Upper lobe of right lung (tissue), 1 donor: ENCODE results near the gene ECSIT. TPM values are rescaled to one million over a fixed set of nuclear protein-coding genes. Genes with fewer than 3 reads are reported as not detected.
"Not testable (repeated sequence)": the region's sequence is repeated elsewhere in the genome, so short reads cannot be mapped to it uniquely, and the experiment has no call there.

ENCODE experiments used
- ATAC-seq: fragments of 200-7000 bp; cut with Tn5 transposase; one replicate; pipeline ENCODE4 v1.9.1; 2020; ENCODE audit warnings: mild to moderate bottlenecking, moderate library complexity
- DNase-seq: peaks from one replicate; pipeline ENCODE4 v3.0.0-alpha.2; 2020
- H3K27ac ChIP-seq: fragments of 200-600 bp; one replicate; pipeline ENCODE4 v1.8.0; 2022
- H3K27me3 ChIP-seq: fragments of 200-600 bp; one replicate; pipeline ENCODE4 v1.8.0; 2022; ENCODE audit warnings: mild to moderate bottlenecking
- H3K36me3 ChIP-seq: fragments of 200-600 bp; one replicate; pipeline ENCODE4 v1.8.0; 2022
- H3K4me1 ChIP-seq: fragments of 200-600 bp; one replicate; pipeline ENCODE4 v1.8.0; 2022
- H3K4me3 ChIP-seq: fragments of 200-600 bp; one replicate; pipeline ENCODE4 v1.8.0; 2022; ENCODE audit warnings: mild to moderate bottlenecking
- H3K9me3 ChIP-seq: fragments of 200-600 bp; one replicate; pipeline ENCODE4 v1.8.0; 2022
- CTCF ChIP-seq: fragments of 200-600 bp; IDR thresholded peaks from one replicate; pipeline ENCODE4 v1.8.0; 2022; ENCODE audit warnings: antibody characterized with exemption
- intact Hi-C: fragments of 100-400 bp; cut with DNase I; formaldehyde crosslinking; loops from one replicate; pipeline ENCODE4 v1.11.0; 2022
- total RNA-seq: library from RNA; stranded (reverse); fragmentation: NEBNext Ultra II Directional; extraction: Animal tissue kit (Norgen Biotek cat#: 25700); gene quantifications from one replicate; pipeline ENCODE4 v1.2.1, GENCODE V29; 2021
- donor health status: DM: no; HTN: yes; CAD: no; lungs with severe emphysema.

ECSIT gene
- total RNA-seq, 1 donor from 2014 or later: 44.8 TPM

GRCh38 chr19:11473725-11474124, 55.2 kb downstream of the ECSIT start:
- DNase-seq: no peak
- TF ChIP-seq CTCF: no peak
- ATAC-seq: no peak
- Histone ChIP-seq H3K4me3 (no peak overlapping the region), H3K27me3 (no peaks in the 10 kb centered on the region), H3K4me1 (no peaks in the 10 kb centered on the region), H3K9me3 (no peaks in the 10 kb centered on the region), H3K36me3 (no peaks in the 10 kb centered on the region), H3K27ac (no peak overlapping the region)
- intact Hi-C loops: no loop called here

- H3K4me1 ChIP-seq, H3K9me3 ChIP-seq, H3K27me3 ChIP-seq, H3K4me3 ChIP-seq, H3K27ac ChIP-seq, DNase-seq, intact Hi-C loops, H3K36me3 ChIP-seq, ATAC-seq: not testable (repeated sequence)
These were observed 60.6 kb downstream of the ECSIT start for GRCh38 chr19:11468266-11468845.

GRCh38 chr19:11465600-11465999, 63.3 kb downstream of the ECSIT start:
- intact Hi-C loops: no loop called here
- Histone ChIP-seq H3K4me3 (no peak overlapping the region), H3K36me3 (no peaks in the 10 kb centered on the region), H3K27me3 (no peaks in the 10 kb centered on the region), H3K9me3 (no peaks in the 10 kb centered on the region), H3K27ac (no peak overlapping the region), H3K4me1 (no peaks in the 10 kb centered on the region)
- DNase-seq (no peak), ATAC-seq (no peak)
- TF ChIP-seq CTCF: no peak

GRCh38 chr19:11464333-11465265, 64.3 kb downstream of the ECSIT start:
- Histone ChIP-seq H3K9me3 (no peaks in the 10 kb centered on the region), H3K27me3 (no peaks in the 10 kb centered on the region), H3K4me1 (no peaks in the 10 kb centered on the region), H3K4me3 (no peak overlapping the region), H3K36me3 (no peaks in the 10 kb centered on the region), H3K27ac (no peak overlapping the region)
- DNase-seq (no peak), ATAC-seq (peak; percentile 28)
- intact Hi-C loops: no loop called here
- no peak for TF ChIP-seq CTCF

GRCh38 chr19:11463391-11463790, 65.5 kb downstream of the ECSIT start:
- DNase-seq (no peak), ATAC-seq (no peak)
- Histone ChIP-seq H3K27ac (no peak overlapping the region), H3K4me3 (no peak overlapping the region), H3K27me3 (peaks cover 6% of the 10 kb centered on the region), H3K9me3 (no peaks in the 10 kb centered on the region), H3K36me3 (no peaks in the 10 kb centered on the region), H3K4me1 (no peaks in the 10 kb centered on the region)
- intact Hi-C loops: no loop called here
- TF ChIP-seq CTCF: no peak

- no peak overlapping the region for H3K27ac ChIP-seq
- TF ChIP-seq CTCF: no peak
- no peaks in the 10 kb centered on the region for H3K4me1 ChIP-seq
- H3K36me3 ChIP-seq: no peaks in the 10 kb centered on the region
- DNase-seq (no peak), ATAC-seq (no peak)
- H3K9me3 ChIP-seq: no peaks in the 10 kb centered on the region
- intact Hi-C loops: no loop called here
- H3K4me3 ChIP-seq: no peak overlapping the region
- H3K27me3 ChIP-seq: peaks cover 6% of the 10 kb centered on the region
These were observed 67.5 kb downstream of the ECSIT start for GRCh38 chr19:11461453-11461852.
